ENCODE data around the gene RLF. TPM values are rescaled to one million over a fixed set of nuclear protein-coding genes. Genes with fewer than 3 reads are reported as not detected.

RLF gene
- total and polyA plus RNA-seq, 10 of the 15 experiments (the other 5 are each of a cell fraction or from before 2014, with no cell fraction given), result 2.0 to 19.8 (median 8.7) TPM

GRCh38 chr1:40199126-40199525 lies 37.9 kb downstream of the RLF start (continued):
- TF ChIP-seq ZNF592 (IDR thresholded peaks at IDR 0.05) (no peak), NFXL1 (IDR thresholded peaks at IDR 0.05; ENCODE audit: borderline replicate concordance) (no peak), BRCA1 (IDR thresholded peaks at IDR 0.05; ENCODE audit: low read depth, low read length) (no peak), RBBP5 (conservative IDR thresholded peaks at IDR 0.05) (no peak), CHD2 (IDR thresholded peaks at IDR 0.05; ENCODE audit: borderline replicate concordance, low read depth, low read length) (no peak), SUPT20H (IDR thresholded peaks at IDR 0.05; ENCODE audit: borderline replicate concordance, control insufficient read depth, low read depth, low read length) (no peak)

GRCh38 chr1:40204856-40205255 lies 43.7 kb downstream of the RLF start:
- no peaks in the 10 kb centered on the region for H3K4me1 ChIP-seq (ENCODE audit: control insufficient read depth, insufficient read depth, low read length)
- H3K4me3 ChIP-seq, result no peak overlapping the region
- DNase-seq (ENCODE audit: low read depth, low spot score), result no peak
- peaks cover 2% of the 10 kb centered on the region for H3K79me2 ChIP-seq (ENCODE audit: control insufficient read depth, insufficient read depth, low read length)
- CTCF ChIA-PET, result interaction anchor here (1.2 to 2.0 kb wide), 4 partner anchors 28 to 134 kb away, joined by 4 to 7 read pairs (median 4); no protein-coding TSS in a partner anchor
- H3K36me3 ChIP-seq (ENCODE audit: control insufficient read depth in 2 of 2, insufficient read depth in 2 of 2, low read length in 1 of 2), result peaks cover 0 to 36% of the 10 kb centered on the region in 2 experiments
- RAD21 ChIA-PET (ENCODE audit: unreplicated experiment), result no interaction called here
- no peak overlapping the region for H3K9ac ChIP-seq (ENCODE audit: control insufficient read depth, insufficient read depth, low read length)
- POLR2A ChIA-PET, result no interaction called here
- SMC1A ChIA-PET (ENCODE audit: uncharacterized antibody, unreplicated experiment), result interaction anchor here (0.6 to 1.6 kb wide), 6 partner anchors 13 to 327 kb away, joined by 3 to 6 read pairs (median 3); no protein-coding TSS in a partner anchor
- in situ Hi-C loops (cut with MboI) (no loop called here), intact Hi-C loops (cut with micrococcal nuclease; ENCODE audit: unreplicated experiment) (no loop called here)
- no peak for TF ChIP-seq MEF2A (IDR thresholded peaks at IDR 0.05; ENCODE audit: insufficient read depth, low read depth, low read length)
- TF ChIP-seq CREM (IDR thresholded peaks at IDR 0.05; ENCODE audit: low read depth), result no peak
- TF ChIP-seq ZNF687 (IDR thresholded peaks at IDR 0.05), result no peak
- no peak for TF ChIP-seq ZZZ3 (IDR thresholded peaks at IDR 0.05; ENCODE audit: control insufficient read depth, insufficient read length, low read depth)
- no peak for TF ChIP-seq STAT1 (conservative IDR thresholded peaks at IDR 0.05)
- 82% methylated on average over 4 of the region's 4 CpGs for WGBS (ENCODE audit: insufficient coverage, insufficient replicate concordance, low lambda C conversion rate, missing lambda C conversion rate)
- no peak for ATAC-seq
- H3K9me3 ChIP-seq (replicated peaks; ENCODE audit: control insufficient read depth, insufficient read depth, low read length), result no peaks in the 10 kb centered on the region
- no TSS peak for BruUV-seq (replicated peaks)
- no peak overlapping the region for H3K4me2 ChIP-seq (ENCODE audit: control insufficient read depth, insufficient read depth)
- no peaks in the 10 kb centered on the region for H4K20me1 ChIP-seq (ENCODE audit: control insufficient read depth, insufficient read depth)
- no peak overlapping the region for H3K27ac ChIP-seq (ENCODE audit: control insufficient read depth, insufficient read depth)
- H3K27me3 ChIP-seq (replicated peaks in 1 of 2; ENCODE audit: control insufficient read depth in 2 of 2, insufficient read depth in 2 of 2, low read length in 1 of 2), result no peaks in the 10 kb centered on the region
- no peak for FAIRE-seq
- no peak overlapping the region for H2AFZ ChIP-seq (ENCODE audit: control insufficient read depth, low read depth, low read length)

Data from GM12878 (cell line).